Prostate gland (tissue), 2 donors: ENCODE data around the gene HECA.

Experiments used
- CTCF ChIP-seq, 4 experiments: fragments of 200-600 bp in 2 of 4; fragments of 450-650 bp in 2 of 4; sonication (generic) in 2 of 4; IDR thresholded peaks; 1 replicate in 3 of 4; 2 replicates in 1 of 4; pipeline ENCODE4 v1.5.1; 2016 to 2019; ENCODE audit warnings: antibody characterized with exemption in 4 of 4, mild to moderate bottlenecking in 2 of 4, moderate library complexity in 2 of 4
- POLR2A ChIP-seq: fragments of 450-650 bp; IDR thresholded peaks from one replicate; pipeline ENCODE4 v1.6.1; 2016; ENCODE audit warnings: antibody characterized with exemption, mild to moderate bottlenecking
- POLR2AphosphoS5 ChIP-seq: sonication (generic); formaldehyde crosslinking; IDR thresholded peaks from one replicate; pipeline ENCODE4 v1.6.1; 2017; ENCODE audit warnings: antibody characterized with exemption

GRCh38 chr6:139164001-139164400 is 29.1 kb downstream of the HECA start:
- TF ChIP-seq CTCF (IDR thresholded peaks at IDR 0.05): no peak
- no peak for TF ChIP-seq POLR2AphosphoS5
- no peak for TF ChIP-seq POLR2A
